Stimulated activated effector memory CD8-positive, alpha-beta T cell treated with anti-CD3 and anti-CD28 coated beads, Interleukin-12 subunit alpha, Interleukin-12 subunit beta, amount 100 ng/mL, for 72 hours (primary cell): Measurements from ENCODE around the gene ZNF316.
A peak's percentile ranks its signal among the peaks of the same experiment; 100 is the strongest.
"Not testable (repeated sequence)": the region's sequence is repeated elsewhere in the genome, so short reads cannot be mapped to it uniquely, and the experiment has no call there.

Experiments used
- ATAC-seq: fragments of 150-1000 bp; cut with Tn5 transposase; 2 replicates; pipeline ENCODE4 v1.10.0; 2021
- DNase-seq, 2 donors: peaks; one replicate each; pipeline ENCODE4 v3.0.0; 2021 to 2022; ENCODE audit warnings: low spot score in 2 of 2
- H3K27ac Mint-ChIP-seq: one replicate; pipeline ENCODE4 v1.8.0; 2022; ENCODE audit warnings: mild to moderate bottlenecking, mixed read lengths
- H3K36me3 Mint-ChIP-seq: one replicate; pipeline ENCODE4 v1.8.0; 2022; ENCODE audit warnings: mild to moderate bottlenecking, mixed read lengths
- H3K4me1 Mint-ChIP-seq: one replicate; pipeline ENCODE4 v1.8.0; 2022; ENCODE audit warnings: mixed read lengths
- H3K4me3 Mint-ChIP-seq: one replicate; pipeline ENCODE4 v1.8.0; 2022; ENCODE audit warnings: mild to moderate bottlenecking, mixed read lengths
- H3K9me3 Mint-ChIP-seq: one replicate; pipeline ENCODE4 v1.8.0; 2022; ENCODE audit warnings: mixed read lengths

ZNF316 gene

GRCh38 chr7:6649241-6649961, 12.3 kb downstream of the ZNF316 start:
- Mint-ChIP-seq H3K27ac (peak overlapping the region; percentile 17), H3K9me3 (no peaks in the 10 kb centered on the region), H3K4me3 (no peak overlapping the region), H3K4me1 (no peaks in the 10 kb centered on the region), H3K36me3 (peaks cover 53% of the 10 kb centered on the region)
- ATAC-seq (no peak), DNase-seq (no peak)

- ATAC-seq: no peak
- DNase-seq: no peak
- Mint-ChIP-seq H3K4me3 (no peak overlapping the region), H3K4me1 (no peaks in the 10 kb centered on the region), H3K36me3 (peaks cover 52% of the 10 kb centered on the region), H3K27ac (no peak overlapping the region), H3K9me3 (no peaks in the 10 kb centered on the region)
Observed at GRCh38 chr7:6650086-6650485, 13.0 kb downstream of the ZNF316 start.

- Mint-ChIP-seq H3K27ac (no peak overlapping the region), H3K36me3 (peaks cover 52% of the 10 kb centered on the region), H3K9me3 (no peaks in the 10 kb centered on the region), H3K4me3 (no peak overlapping the region), H3K4me1 (no peaks in the 10 kb centered on the region)
- DNase-seq (no peak), ATAC-seq (no peak)
Observed at GRCh38 chr7:6650521-6651011, 13.4 kb downstream of the ZNF316 start.

GRCh38 chr7:6651851-6652445, 14.8 kb downstream of the ZNF316 start:
- no peaks in the 10 kb centered on the region for H3K9me3 Mint-ChIP-seq
- H3K4me1 Mint-ChIP-seq: no peaks in the 10 kb centered on the region
- ATAC-seq: no peak
- H3K4me3 Mint-ChIP-seq: no peak overlapping the region
- H3K27ac Mint-ChIP-seq: no peak overlapping the region
- peaks cover 44% of the 10 kb centered on the region for H3K36me3 Mint-ChIP-seq
- DNase-seq: no peak

GRCh38 chr7:6652446-6653011, 15.4 kb downstream of the ZNF316 start:
- Mint-ChIP-seq H3K27ac (no peak overlapping the region), H3K9me3 (no peaks in the 10 kb centered on the region), H3K4me3 (no peak overlapping the region), H3K36me3 (peaks cover 38% of the 10 kb centered on the region), H3K4me1 (no peaks in the 10 kb centered on the region)
- ATAC-seq: no peak
- no peak for DNase-seq

- ATAC-seq (no peak), DNase-seq (no peak)
- H3K36me3 Mint-ChIP-seq: peaks cover 37% of the 10 kb centered on the region
- H3K9me3 Mint-ChIP-seq: no peaks in the 10 kb centered on the region
- no peaks in the 10 kb centered on the region for H3K4me1 Mint-ChIP-seq
- H3K4me3 Mint-ChIP-seq: no peak overlapping the region
- no peak overlapping the region for H3K27ac Mint-ChIP-seq
Observed at GRCh38 chr7:6653071-6654003, 16.2 kb downstream of the ZNF316 start.

- DNase-seq: no peak
- no peaks in the 10 kb centered on the region for H3K9me3 Mint-ChIP-seq
- H3K4me1 Mint-ChIP-seq: peaks cover 7% of the 10 kb centered on the region
- no peak for ATAC-seq
- H3K27ac Mint-ChIP-seq: no peak overlapping the region
- no peak overlapping the region for H3K4me3 Mint-ChIP-seq
- H3K36me3 Mint-ChIP-seq: peaks cover 37% of the 10 kb centered on the region
Observed at GRCh38 chr7:6654113-6654841, 17.2 kb downstream of the ZNF316 start.

GRCh38 chr7:6654842-6655610, 17.9 kb downstream of the ZNF316 start:
- Mint-ChIP-seq H3K36me3 (peaks cover 37% of the 10 kb centered on the region), H3K9me3 (no peaks in the 10 kb centered on the region), H3K27ac (no peak overlapping the region), H3K4me3 (no peak overlapping the region), H3K4me1 (peaks cover 7% of the 10 kb centered on the region)
- ATAC-seq: no peak
- DNase-seq: peak in 1 of 2 donors; percentile 43

GRCh38 chr7:6655636-6656385, 18.7 kb downstream of the ZNF316 start:
- no peak for DNase-seq
- H3K4me1 Mint-ChIP-seq: peaks cover 7% of the 10 kb centered on the region
- peaks cover 34% of the 10 kb centered on the region for H3K36me3 Mint-ChIP-seq
- H3K9me3 Mint-ChIP-seq: no peaks in the 10 kb centered on the region
- H3K27ac Mint-ChIP-seq: no peak overlapping the region
- no peak for ATAC-seq
- no peak overlapping the region for H3K4me3 Mint-ChIP-seq

- Mint-ChIP-seq H3K27ac (no peak overlapping the region), H3K36me3 (peaks cover 28% of the 10 kb centered on the region), H3K4me1 (peaks cover 7% of the 10 kb centered on the region), H3K9me3 (no peaks in the 10 kb centered on the region), H3K4me3 (no peak overlapping the region)
- DNase-seq: no peak
- ATAC-seq: no peak
Observed at GRCh38 chr7:6656413-6656812, 19.3 kb downstream of the ZNF316 start.

- DNase-seq: no peak
- H3K4me3 Mint-ChIP-seq: no peak overlapping the region
- peaks cover 7% of the 10 kb centered on the region for H3K4me1 Mint-ChIP-seq
- no peaks in the 10 kb centered on the region for H3K9me3 Mint-ChIP-seq
- ATAC-seq: peak; percentile 71
- H3K27ac Mint-ChIP-seq: no peak overlapping the region
- H3K36me3 Mint-ChIP-seq: peaks cover 17% of the 10 kb centered on the region
Observed at GRCh38 chr7:6658618-6659345, 21.7 kb downstream of the ZNF316 start.

- not testable (repeated sequence) for H3K4me1 Mint-ChIP-seq, H3K36me3 Mint-ChIP-seq, DNase-seq, ATAC-seq, H3K4me3 Mint-ChIP-seq, H3K27ac Mint-ChIP-seq
- H3K9me3 Mint-ChIP-seq: peaks cover 32% of the 10 kb centered on the region
Observed at GRCh38 chr7:6670851-6671250, 33.7 kb downstream of the ZNF316 start.

- H3K9me3 Mint-ChIP-seq: peaks cover 49% of the 10 kb centered on the region
- ATAC-seq: no peak
- H3K27ac Mint-ChIP-seq: no peak overlapping the region
- no peak for DNase-seq
- no peak overlapping the region for H3K4me3 Mint-ChIP-seq
- H3K36me3 Mint-ChIP-seq: no peaks in the 10 kb centered on the region
- no peaks in the 10 kb centered on the region for H3K4me1 Mint-ChIP-seq
Observed at GRCh38 chr7:6675807-6676405, 38.8 kb downstream of the ZNF316 start.
